DMS153 treated with DMSO at 0.1 percent for 48 hours (cell line): ENCODE data around the gene SMIM22.

ENCODE experiments used
- DNase-seq: peaks from one replicate; lab custom pipeline; 2025; ENCODE audit not compliant: unreplicated experiment; lab: John Stamatoyannopoulos, UW

The SMIM22 gene

GRCh38 chr16:4795181-4795827 lies at the start of gene SMIM22:
Gene SMIM22 (plus strand): TSS chr16:4795369. CDS start chr16:4795735, 366 bp downstream.
- peak; percentile 64 for DNase-seq

GRCh38 chr16:4746215-4746614 lies 49.0 kb upstream of the SMIM22 start:
- DNase-seq, result no peak

GRCh38 chr16:4746991-4747574 lies 48.1 kb upstream of the SMIM22 start:
- no peak for DNase-seq

GRCh38 chr16:4747906-4748681 lies 47.1 kb upstream of the SMIM22 start:
- no peak for DNase-seq

- no peak for DNase-seq
Observed at GRCh38 chr16:4748682-4749411, 46.3 kb upstream of the SMIM22 start.

GRCh38 chr16:4749700-4750257 lies 45.4 kb upstream of the SMIM22 start:
- no peak for DNase-seq

- DNase-seq, result no peak
Observed at GRCh38 chr16:4750896-4751295, 44.3 kb upstream of the SMIM22 start.

GRCh38 chr16:4752351-4753100 lies 42.6 kb upstream of the SMIM22 start:
- DNase-seq, result no peak

GRCh38 chr16:4753227-4753626 lies 41.9 kb upstream of the SMIM22 start:
- DNase-seq, result no peak

- DNase-seq, result no peak
Observed at GRCh38 chr16:4754865-4755264, 40.3 kb upstream of the SMIM22 start.

GRCh38 chr16:4755687-4756086 lies 39.5 kb upstream of the SMIM22 start:
- no peak for DNase-seq

GRCh38 chr16:4760221-4760910 lies 34.8 kb upstream of the SMIM22 start:
- DNase-seq, result no peak

- DNase-seq, result no peak
Observed at GRCh38 chr16:4762205-4762604, 33.0 kb upstream of the SMIM22 start.

GRCh38 chr16:4763791-4764190 lies 31.4 kb upstream of the SMIM22 start:
- no peak for DNase-seq

GRCh38 chr16:4765511-4766474 lies 29.4 kb upstream of the SMIM22 start:
- DNase-seq, result no peak

GRCh38 chr16:4766875-4767628 lies 28.1 kb upstream of the SMIM22 start, which contains the start of gene ZNF500:
Gene ZNF500 (minus strand): TSS chr16:4767162. CDS start chr16:4765978, 1,184 bp downstream.
- peak; percentile 81 for DNase-seq

- no peak for DNase-seq
Observed at GRCh38 chr16:4767872-4768548, 27.2 kb upstream of the SMIM22 start.
